ENCODE data around the gene CGN.

GRCh38 chr1:151516031-151516511 lies 4.9 kb downstream of the CGN start:
- TF ChIP-seq CTCF (IDR thresholded peaks at IDR 0.05 in 8 of 11, conservative IDR thresholded peaks at IDR 0.05 in 3 of 11) (no peak), POLR2A (IDR thresholded peaks at IDR 0.05) (no peak)

All from spleen (tissue), 7 donors.